ENCODE measurements around the gene TMEM266. TPM values are rescaled to one million over a fixed set of nuclear protein-coding genes. Genes with fewer than 3 reads are reported as not detected.
A peak's percentile ranks its signal among the peaks of the same experiment; 100 is the strongest.

The TMEM266 gene
- total and polyA plus RNA-seq, 5 donors from 2014 or later = 0.08 to 0.25 (median 0.21) TPM

DNA sequence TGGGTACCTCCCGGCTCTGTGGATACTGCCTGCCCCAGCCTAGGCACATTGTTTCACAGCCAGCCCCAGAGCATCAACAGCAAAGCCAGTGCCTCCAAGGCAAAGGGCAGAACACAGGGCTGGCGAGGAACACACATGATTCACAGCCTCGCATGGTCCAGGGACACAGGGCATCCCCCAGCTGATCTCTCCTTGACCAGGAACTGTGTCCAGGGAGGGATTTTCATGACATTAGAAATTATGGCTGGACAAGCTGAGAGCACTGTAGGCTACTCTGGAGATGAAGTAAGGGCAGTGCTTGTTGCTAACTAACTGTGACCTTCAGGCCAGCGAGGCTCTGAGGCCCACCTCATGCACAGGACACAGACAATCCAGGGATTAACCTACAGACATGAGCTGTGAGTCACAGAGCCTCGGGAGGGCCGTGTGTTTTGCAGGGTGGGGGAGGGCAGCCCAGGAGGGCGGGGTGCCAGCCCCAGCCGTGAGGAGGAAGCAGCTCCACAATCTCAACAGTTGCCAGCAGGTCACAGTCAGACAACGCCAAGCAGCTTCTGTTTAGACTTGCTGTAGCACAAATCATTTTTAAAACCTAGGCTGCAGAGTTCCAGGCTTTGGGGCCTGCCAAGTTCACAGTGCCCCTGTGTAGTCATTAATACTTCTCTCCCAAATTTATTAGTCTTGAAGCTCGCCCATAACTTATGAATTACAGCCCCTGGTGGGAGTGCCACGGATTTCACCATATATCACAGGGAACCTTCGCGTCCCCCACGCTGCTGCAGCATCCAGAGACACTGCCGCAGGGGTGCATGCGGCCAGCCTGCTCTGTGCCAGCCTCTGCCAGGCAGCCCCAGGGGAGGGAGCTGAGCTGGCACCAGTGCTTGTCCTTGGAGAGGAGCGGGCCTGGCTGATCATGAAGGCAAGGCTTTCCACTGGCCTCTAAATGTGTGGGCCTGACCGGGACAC lies 136.8 kb downstream of the TMEM266 start:
- no peaks in the 10 kb centered on the region for H3K27me3 ChIP-seq (ENCODE audit: control insufficient read depth, insufficient read depth, low read length)
- no peaks in the 10 kb centered on the region for H3K36me3 ChIP-seq (ENCODE audit: control insufficient read depth, insufficient read depth, low read length)
- DNase-seq (peak in 1 of 3 donors; percentile 70), ATAC-seq (ENCODE audit: low read depth in 2 of 2) (peak; percentile 31 to 57)
- H3K27me3 Mint-ChIP-seq = no peaks in the 10 kb centered on the region
- H3K4me3 Mint-ChIP-seq = no peak overlapping the region
- peaks cover 7% of the 10 kb centered on the region for H3K4me1 ChIP-seq (ENCODE audit: control insufficient read depth, insufficient read depth, low read length, poor library complexity, severe bottlenecking)
- H3K4me1 Mint-ChIP-seq = peaks cover 0 to 8% (median 3%) of the 10 kb centered on the region in 4 donors
- H3K27ac ChIP-seq (ENCODE audit: insufficient read depth, low read length, poor library complexity, severe bottlenecking) = no peak overlapping the region
- H3K9me3 Mint-ChIP-seq = no peaks in the 10 kb centered on the region
- peak overlapping the region in 2 of 3 donors; percentile 42 to 78 for H3K27ac Mint-ChIP-seq
- H3K9me3 ChIP-seq (ENCODE audit: control insufficient read depth in 2 of 2, low read length in 2 of 2) = no peaks in the 10 kb centered on the region
- no peak overlapping the region for H3K4me3 ChIP-seq (ENCODE audit: low read depth, low read length)
- no peaks in the 10 kb centered on the region for H3K36me3 Mint-ChIP-seq

GRCh38 chr15:76197703-76198455 lies 138.1 kb downstream of the TMEM266 start:
- Histone ChIP-seq H3K9me3 (ENCODE audit: control insufficient read depth in 2 of 2, low read length in 2 of 2) (no peaks in the 10 kb centered on the region), H3K36me3 (ENCODE audit: control insufficient read depth, insufficient read depth, low read length) (no peaks in the 10 kb centered on the region), H3K27me3 (ENCODE audit: control insufficient read depth, insufficient read depth, low read length) (no peaks in the 10 kb centered on the region), H3K27ac (ENCODE audit: insufficient read depth, low read length, poor library complexity, severe bottlenecking) (no peak overlapping the region), H3K4me1 (ENCODE audit: control insufficient read depth, insufficient read depth, low read length, poor library complexity, severe bottlenecking) (peaks cover 7% of the 10 kb centered on the region), H3K4me3 (ENCODE audit: low read depth, low read length) (no peak overlapping the region)
- Mint-ChIP-seq H3K36me3 (no peaks in the 10 kb centered on the region), H3K27ac (peak overlapping the region in 1 of 3 donors; percentile 78), H3K27me3 (no peaks in the 10 kb centered on the region), H3K4me3 (peak overlapping the region in 1 of 4 donors; percentile 81), H3K9me3 (peaks cover 0 to 1% (median 0%) of the 10 kb centered on the region in 7 donors), H3K4me1 (peaks cover 0 to 8% (median 2%) of the 10 kb centered on the region in 4 donors)
- DNase-seq = no peak
- ATAC-seq (ENCODE audit: low read depth in 2 of 2) = no peak

GRCh38 chr15:76198456-76199105 lies 138.8 kb downstream of the TMEM266 start:
- no peak for DNase-seq

DNA sequence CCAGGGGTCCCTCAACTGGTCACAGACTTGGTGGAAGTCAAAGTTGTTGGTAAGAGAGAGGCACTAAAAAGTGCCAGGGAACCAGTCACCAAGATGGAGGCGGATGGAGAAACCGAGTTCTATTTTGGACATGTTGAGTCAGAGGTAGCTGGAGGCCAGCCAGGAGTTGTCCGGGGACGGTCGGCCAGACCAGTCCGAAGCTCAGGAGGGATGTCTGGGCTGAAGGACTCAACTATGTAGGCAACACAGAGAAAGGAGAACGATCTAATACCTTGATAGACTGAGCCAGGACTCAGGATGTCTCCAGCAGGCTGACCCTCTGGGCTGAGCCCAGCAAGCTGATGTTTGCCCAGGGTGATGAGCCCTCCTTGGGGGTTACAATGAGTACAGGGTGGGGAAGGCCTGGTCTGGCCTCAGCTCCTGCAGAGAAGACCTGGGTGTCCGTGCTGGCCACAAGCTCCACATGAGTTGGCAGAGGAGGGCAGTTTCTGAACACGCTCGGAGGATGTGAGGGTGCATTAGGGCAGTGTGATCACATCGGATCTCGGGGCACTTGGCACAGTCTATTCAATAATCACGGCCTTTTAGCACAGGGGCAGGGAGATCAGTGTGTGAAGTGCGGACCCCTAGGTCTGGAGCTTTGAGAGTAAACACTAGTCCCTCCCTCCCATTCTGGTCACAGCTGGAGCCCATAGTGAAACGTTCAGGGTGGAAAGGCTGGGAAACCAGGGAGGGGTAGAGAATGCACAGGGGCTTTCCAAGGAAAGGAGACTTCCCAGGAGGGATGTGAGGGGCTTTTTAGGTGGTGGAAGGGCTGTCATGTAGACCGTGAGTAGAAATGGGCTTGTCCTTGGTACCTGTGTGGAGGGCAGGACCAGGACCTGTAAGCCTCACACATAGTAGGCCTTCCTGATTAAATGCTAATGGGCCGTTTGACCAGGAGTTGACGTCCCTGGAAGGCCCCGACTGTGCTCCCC lies 139.6 kb downstream of the TMEM266 start:
- ATAC-seq (ENCODE audit: low read depth in 2 of 2) (no peak), DNase-seq (no peak)
- Mint-ChIP-seq H3K4me3 (no peak overlapping the region), H3K27me3 (no peaks in the 10 kb centered on the region), H3K27ac (peak overlapping the region in 1 of 3 donors; percentile 59), H3K9me3 (peaks cover 0 to 2% (median 0%) of the 10 kb centered on the region in 7 donors), H3K4me1 (peaks cover 0 to 8% (median 2%) of the 10 kb centered on the region in 4 donors), H3K36me3 (peaks cover 3% of the 10 kb centered on the region)
- Histone ChIP-seq H3K9me3 (ENCODE audit: control insufficient read depth in 2 of 2, low read length in 2 of 2) (no peaks in the 10 kb centered on the region), H3K27me3 (ENCODE audit: control insufficient read depth, insufficient read depth, low read length) (no peaks in the 10 kb centered on the region), H3K36me3 (ENCODE audit: control insufficient read depth, insufficient read depth, low read length) (no peaks in the 10 kb centered on the region), H3K27ac (ENCODE audit: insufficient read depth, low read length, poor library complexity, severe bottlenecking) (no peak overlapping the region), H3K4me3 (ENCODE audit: low read depth, low read length) (no peak overlapping the region), H3K4me1 (ENCODE audit: control insufficient read depth, insufficient read depth, low read length, poor library complexity, severe bottlenecking) (peaks cover 7% of the 10 kb centered on the region)

More at GRCh38 chr15:76198456-76199105, 138.8 kb downstream of the TMEM266 start:
- no peaks in the 10 kb centered on the region for H3K27me3 ChIP-seq (ENCODE audit: control insufficient read depth, insufficient read depth, low read length)
- peaks cover 0 to 2% (median 0%) of the 10 kb centered on the region in 7 donors for H3K9me3 Mint-ChIP-seq
- H3K4me3 ChIP-seq (ENCODE audit: low read depth, low read length) = no peak overlapping the region
- peaks cover 0 to 8% (median 2%) of the 10 kb centered on the region in 4 donors for H3K4me1 Mint-ChIP-seq
- H3K4me1 ChIP-seq (ENCODE audit: control insufficient read depth, insufficient read depth, low read length, poor library complexity, severe bottlenecking) = peaks cover 7% of the 10 kb centered on the region
- H3K4me3 Mint-ChIP-seq = no peak overlapping the region
- no peaks in the 10 kb centered on the region for H3K27me3 Mint-ChIP-seq
- peaks cover 1% of the 10 kb centered on the region for H3K36me3 Mint-ChIP-seq
- no peaks in the 10 kb centered on the region for H3K9me3 ChIP-seq (ENCODE audit: control insufficient read depth in 2 of 2, low read length in 2 of 2)
- no peak overlapping the region for H3K27ac ChIP-seq (ENCODE audit: insufficient read depth, low read length, poor library complexity, severe bottlenecking)
- H3K27ac Mint-ChIP-seq = peak overlapping the region in 1 of 3 donors; percentile 59
- no peaks in the 10 kb centered on the region for H3K36me3 ChIP-seq (ENCODE audit: control insufficient read depth, insufficient read depth, low read length)
- no peak for ATAC-seq (ENCODE audit: low read depth in 2 of 2)

DNA sequence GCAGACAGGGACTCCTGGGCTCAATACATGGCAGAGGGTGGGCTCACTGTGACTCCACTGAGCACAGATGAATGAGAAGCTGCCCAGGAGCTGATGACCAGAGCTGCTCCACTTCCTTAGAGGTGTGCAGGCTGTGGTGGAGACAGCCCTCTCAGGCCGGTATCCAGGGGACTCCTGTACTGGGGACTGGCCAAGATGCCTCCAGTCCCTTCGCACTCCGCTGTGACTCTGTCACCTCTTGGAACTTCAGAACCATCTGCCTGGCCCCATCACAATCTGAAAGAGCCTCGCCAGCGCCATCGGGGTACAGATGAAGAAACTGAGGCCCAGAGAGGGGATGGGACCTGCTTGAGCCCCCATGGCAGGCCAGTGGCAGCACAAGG lies 140.3 kb downstream of the TMEM266 start:
- Histone ChIP-seq H3K4me3 (ENCODE audit: low read depth, low read length) (no peak overlapping the region), H3K27me3 (ENCODE audit: control insufficient read depth, insufficient read depth, low read length) (no peaks in the 10 kb centered on the region), H3K9me3 (ENCODE audit: control insufficient read depth in 2 of 2, low read length in 2 of 2) (no peaks in the 10 kb centered on the region), H3K36me3 (ENCODE audit: control insufficient read depth, insufficient read depth, low read length) (no peaks in the 10 kb centered on the region), H3K4me1 (ENCODE audit: control insufficient read depth, insufficient read depth, low read length, poor library complexity, severe bottlenecking) (peaks cover 7% of the 10 kb centered on the region), H3K27ac (ENCODE audit: insufficient read depth, low read length, poor library complexity, severe bottlenecking) (no peak overlapping the region)
- Mint-ChIP-seq H3K9me3 (peaks cover 0 to 2% (median 0%) of the 10 kb centered on the region in 7 donors), H3K4me1 (peaks cover 0 to 8% (median 2%) of the 10 kb centered on the region in 4 donors), H3K27ac (peak overlapping the region in 1 of 3 donors; percentile 51), H3K27me3 (no peaks in the 10 kb centered on the region), H3K36me3 (peaks cover 3% of the 10 kb centered on the region), H3K4me3 (no peak overlapping the region)
- no peak for DNase-seq
- no peak for ATAC-seq (ENCODE audit: low read depth in 2 of 2)

DNA sequence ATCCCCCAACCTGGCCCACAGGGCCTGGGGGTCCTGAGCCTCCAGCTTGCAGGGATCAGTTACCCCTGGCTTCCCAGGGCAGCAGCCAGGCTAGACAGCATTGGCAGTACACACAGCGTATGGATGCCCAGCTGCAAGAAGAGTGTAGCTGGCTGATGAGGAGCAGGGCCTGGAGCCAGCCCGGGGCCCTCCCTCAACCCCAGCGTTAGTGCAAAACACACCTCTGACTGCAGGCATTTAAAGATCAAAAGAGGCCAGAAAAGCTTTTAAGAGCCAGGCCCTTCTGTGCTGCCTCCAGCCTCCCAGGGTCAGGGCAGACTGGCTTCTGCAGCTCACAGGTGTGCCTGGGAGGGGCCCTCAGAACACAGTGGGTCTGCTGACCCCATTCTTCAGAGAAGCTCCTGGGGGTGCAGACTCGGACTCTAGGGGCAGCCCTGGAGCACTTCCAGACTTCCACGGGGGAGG lies 140.9 kb downstream of the TMEM266 start:
- H3K4me1 Mint-ChIP-seq = peaks cover 0 to 8% (median 2%) of the 10 kb centered on the region in 4 donors
- peaks cover 3% of the 10 kb centered on the region for H3K36me3 Mint-ChIP-seq
- H3K4me3 ChIP-seq (ENCODE audit: low read depth, low read length) = no peak overlapping the region
- no peaks in the 10 kb centered on the region for H3K27me3 ChIP-seq (ENCODE audit: control insufficient read depth, insufficient read depth, low read length)
- no peaks in the 10 kb centered on the region for H3K27me3 Mint-ChIP-seq
- H3K36me3 ChIP-seq (ENCODE audit: control insufficient read depth, insufficient read depth, low read length) = no peaks in the 10 kb centered on the region
- no peak overlapping the region for H3K27ac ChIP-seq (ENCODE audit: insufficient read depth, low read length, poor library complexity, severe bottlenecking)
- DNase-seq (no peak), ATAC-seq (ENCODE audit: low read depth in 2 of 2) (no peak)
- no peaks in the 10 kb centered on the region for H3K9me3 ChIP-seq (ENCODE audit: control insufficient read depth in 2 of 2, low read length in 2 of 2)
- H3K4me3 Mint-ChIP-seq = no peak overlapping the region
- peak overlapping the region in 1 of 3 donors; percentile 51 for H3K27ac Mint-ChIP-seq
- peaks cover 0 to 2% (median 0%) of the 10 kb centered on the region in 7 donors for H3K9me3 Mint-ChIP-seq
- peaks cover 7% of the 10 kb centered on the region for H3K4me1 ChIP-seq (ENCODE audit: control insufficient read depth, insufficient read depth, low read length, poor library complexity, severe bottlenecking)
